H1 (cell line): Measurements from ENCODE around the gene DAZAP1. TPM values are rescaled to one million over a fixed set of nuclear protein-coding genes. Genes with fewer than 3 reads are reported as not detected.

Experiments
- EZH2 ChIP-seq: fragments of 200-600 bp; sonication (generic); IDR thresholded peaks from 2 replicates; pipeline ENCODE4 v1.7.1; 2012; ENCODE audit warnings: low read depth, mild to moderate bottlenecking, moderate library complexity, low read length, inconsistent platforms; ENCODE audit not compliant: severe bottlenecking
- JUND ChIP-seq: IDR thresholded peaks from 2 replicates; pipeline ENCODE4 v1.6.1; 2011; ENCODE audit warnings: mild to moderate bottlenecking, improper control_type of control experiment, low read length
- KDM5A ChIP-seq: fragments of 200-600 bp; IDR thresholded peaks from 2 replicates; pipeline ENCODE4 v1.7.1; 2012; ENCODE audit warnings: mild to moderate bottlenecking, low read length, inconsistent platforms, mixed read lengths
- NRF1 ChIP-seq: IDR thresholded peaks from 2 replicates; pipeline ENCODE4 v1.6.1; 2011; ENCODE audit warnings: mild to moderate bottlenecking, low read depth, low read length, improper control_type of control experiment
- polyA plus RNA-seq, 7 experiments: library from polyadenylated mRNA; depleted of rRNA in 3 of 7; stranded (reverse) in 5 of 7; unstranded in 2 of 7; fragments of >200 nt in 5 of 7; fragments of 200-250 nt in 2 of 7; gene quantifications; 1 replicate in 5 of 7; 2 replicates in 1 of 7; 4 replicates in 1 of 7; pipeline versions ENCODE4 v1.2.1 to v1.2.3, GENCODE V29; 2011 to 2013; ENCODE audit warnings: missing spikeins in 2 of 7, mixed read lengths in 2 of 7
- total RNA-seq: library from RNA; stranded (reverse); fragmentation: NEBNext Ultra II Directional; extraction: Animal tissue kit (Norgen Biotek cat#: 25700); gene quantifications from 2 replicates; pipeline ENCODE4 v1.2.1, GENCODE V29; 2021

Gene DAZAP1
- total and polyA plus RNA-seq, 2 of the 8 experiments (the other 6 are each of a cell fraction or from before 2014, with no cell fraction given): 79.6 to 341 TPM

DNA sequence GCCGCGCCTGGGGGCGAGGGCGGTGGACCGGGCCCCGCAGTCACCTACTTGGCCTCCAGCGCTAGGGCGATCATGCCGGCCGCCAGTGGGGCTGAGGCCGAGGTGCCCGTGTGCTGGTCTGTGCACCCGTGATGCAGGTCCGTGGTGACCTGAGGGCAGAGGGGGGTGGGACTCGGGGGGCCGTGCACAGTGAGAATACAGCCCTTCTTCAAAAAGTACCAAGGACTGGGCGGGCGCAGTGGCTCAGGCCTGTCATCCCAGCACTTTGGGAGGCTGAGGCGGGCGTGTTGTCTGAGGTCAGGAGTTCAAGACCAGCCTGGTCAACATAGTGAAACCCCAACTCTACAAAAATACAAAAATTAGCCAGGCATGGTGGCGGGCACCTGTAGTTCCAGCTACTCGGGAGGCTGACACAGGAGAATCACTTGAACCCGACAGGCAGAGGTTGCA is 76.6 kb downstream of the DAZAP1 start (continued):
- TF ChIP-seq EZH2 (no peak), NRF1 (no peak), KDM5A (no peak), JUND (no peak)

Other genes with a start within 250 kb of the DAZAP1 start
- 31.4 and 37.4 TPM in 2 replicates for gene SBNO2, start 233.3 kb upstream of the DAZAP1 start, total RNA-seq
- gene SBNO2, start 233.3 kb upstream of the DAZAP1 start, polyA plus RNA-seq (2011; rRNA removed): 12.2 and 21.3 TPM in 2 replicates
- gene STK11, start 201.8 kb upstream of the DAZAP1 start, total RNA-seq: 70.7 and 75.2 TPM in 2 replicates
- gene STK11, start 201.8 kb upstream of the DAZAP1 start, polyA plus RNA-seq (2011; rRNA removed): 45.3 and 71.0 TPM in 2 replicates
- gene CBARP, start 169.6 kb upstream of the DAZAP1 start, total RNA-seq: 14.7 and 18.0 TPM in 2 replicates
- gene CBARP, start 169.6 kb upstream of the DAZAP1 start, polyA plus RNA-seq (2011; rRNA removed): 4.9 and 11.6 TPM in 2 replicates
- 174 and 182 TPM in 2 replicates for gene ATP5F1D, start 165.8 kb upstream of the DAZAP1 start, total RNA-seq
- 249 and 338 TPM in 2 replicates for gene ATP5F1D, start 165.8 kb upstream of the DAZAP1 start, polyA plus RNA-seq (2011; rRNA removed)
- 159 and 166 TPM in 2 replicates for gene MIDN, start 159.0 kb upstream of the DAZAP1 start, total RNA-seq
- 39.8 and 86.0 TPM in 2 replicates for gene MIDN, start 159.0 kb upstream of the DAZAP1 start, polyA plus RNA-seq (2011; rRNA removed)
- 175 TPM in 2 replicates for gene CIRBP, start 138.3 kb upstream of the DAZAP1 start, total RNA-seq
- gene CIRBP, start 138.3 kb upstream of the DAZAP1 start, polyA plus RNA-seq (2011; rRNA removed): 199 and 331 TPM in 2 replicates
- 44.5 and 54.6 TPM in 2 replicates for gene FAM174C, start 132.1 kb upstream of the DAZAP1 start, total RNA-seq
- 125 and 159 TPM in 2 replicates for gene FAM174C, start 132.1 kb upstream of the DAZAP1 start, polyA plus RNA-seq (2011; rRNA removed)
- gene EFNA2, start 121.7 kb upstream of the DAZAP1 start, total RNA-seq: 7.0 and 10.3 TPM in 2 replicates
- gene EFNA2, start 121.7 kb upstream of the DAZAP1 start, polyA plus RNA-seq (2011; rRNA removed): 4.0 and 10.1 TPM in 2 replicates
- gene NDUFS7, start 23.7 kb upstream of the DAZAP1 start, total RNA-seq: 78.1 and 92.7 TPM in 2 replicates
- gene NDUFS7, start 23.7 kb upstream of the DAZAP1 start, polyA plus RNA-seq (2011; rRNA removed): 309 and 372 TPM in 2 replicates
- 17.2 TPM in 2 replicates for gene GAMT, start 6.0 kb upstream of the DAZAP1 start, total RNA-seq
- gene GAMT, start 6.0 kb upstream of the DAZAP1 start, polyA plus RNA-seq (2011; rRNA removed): 35.6 and 45.3 TPM in 2 replicates
- 1,562 and 1,589 TPM in 2 replicates for gene RPS15, start 30.8 kb downstream of the DAZAP1 start, total RNA-seq
- 3,890 and 4,770 TPM in 2 replicates for gene RPS15, start 30.8 kb downstream of the DAZAP1 start, polyA plus RNA-seq (2011; rRNA removed)
- gene APC2, start 42.5 kb downstream of the DAZAP1 start, total RNA-seq: 3.7 and 4.1 TPM in 2 replicates
- gene APC2, start 42.5 kb downstream of the DAZAP1 start, polyA plus RNA-seq (2011; rRNA removed): 1.3 and 3.3 TPM in 2 replicates
- 41.3 and 41.4 TPM in 2 replicates for gene C19orf25, start 71.6 kb downstream of the DAZAP1 start, total RNA-seq
- gene C19orf25, start 71.6 kb downstream of the DAZAP1 start, polyA plus RNA-seq (2011; rRNA removed): 67.4 and 92.2 TPM in 2 replicates
- gene PCSK4, start 82.8 kb downstream of the DAZAP1 start, total RNA-seq: 9.7 and 9.8 TPM in 2 replicates
- 10.7 and 18.3 TPM in 2 replicates for gene PCSK4, start 82.8 kb downstream of the DAZAP1 start, polyA plus RNA-seq (2011; rRNA removed)
- 12.6 and 13.4 TPM in 2 replicates for gene REEP6, start 83.6 kb downstream of the DAZAP1 start, total RNA-seq
- 20.7 and 31.4 TPM in 2 replicates for gene REEP6, start 83.6 kb downstream of the DAZAP1 start, polyA plus RNA-seq (2011; rRNA removed)
- gene ADAMTSL5, start 105.4 kb downstream of the DAZAP1 start, total RNA-seq: 0.99 and 1.4 TPM in 2 replicates
- gene ADAMTSL5, start 105.4 kb downstream of the DAZAP1 start, polyA plus RNA-seq (2011; rRNA removed): 0.82 and 2.6 TPM in 2 replicates
- gene PLK5, start 116.5 kb downstream of the DAZAP1 start, total RNA-seq: 0.43 and 1.2 TPM in 2 replicates
- gene PLK5, start 116.5 kb downstream of the DAZAP1 start, polyA plus RNA-seq (2011; rRNA removed): 0.45 and 0.82 TPM in 2 replicates
- 78.8 and 83.4 TPM in 2 replicates for gene MEX3D, start 160.7 kb downstream of the DAZAP1 start, total RNA-seq
- gene MEX3D, start 160.7 kb downstream of the DAZAP1 start, polyA plus RNA-seq (2011; rRNA removed): 20.8 and 32.1 TPM in 2 replicates
- gene MBD3, start 185.3 kb downstream of the DAZAP1 start, total RNA-seq: 110 and 115 TPM in 2 replicates
- 88.2 and 113 TPM in 2 replicates for gene MBD3, start 185.3 kb downstream of the DAZAP1 start, polyA plus RNA-seq (2011; rRNA removed)
- gene UQCR11, start 197.9 kb downstream of the DAZAP1 start, total RNA-seq: 162 and 179 TPM in 2 replicates
- 171 and 209 TPM in 2 replicates for gene UQCR11, start 197.9 kb downstream of the DAZAP1 start, polyA plus RNA-seq (2011; rRNA removed)
- 340 and 348 TPM in 2 replicates for gene TCF3, start 245.0 kb downstream of the DAZAP1 start, total RNA-seq
- gene TCF3, start 245.0 kb downstream of the DAZAP1 start, polyA plus RNA-seq (2011; rRNA removed): 241 and 471 TPM in 2 replicates